H1 (cell line): ENCODE data around the gene PPP2R2B. TPM values are rescaled to one million over a fixed set of nuclear protein-coding genes. Genes with fewer than 3 reads are reported as not detected.

Source experiments
- CBX5 ChIP-seq: fragments of 300-800, 300-1000 bp; sonication (generic); IDR thresholded peaks from 2 replicates; pipeline ENCODE4 v1.7.1; 2016; ENCODE audit warnings: antibody characterized with exemption, low read length, low read depth
- CBX8 ChIP-seq: fragments of 300-800, 300-1000 bp; sonication (generic); IDR thresholded peaks from 2 replicates; pipeline ENCODE4 v1.7.1; 2016; ENCODE audit warnings: low read depth, low read length, borderline replicate concordance
- CEBPB ChIP-seq: IDR thresholded peaks from 2 replicates; pipeline ENCODE4 v1.6.1; 2012; ENCODE audit warnings: low read depth, low read length
- EP300 ChIP-seq, 2 experiments: IDR thresholded peaks; 1 replicate in 1 of 2; 2 replicates in 1 of 2; pipeline ENCODE4 v1.6.1; 2011 to 2012; ENCODE audit warnings: low read depth in 2 of 2, low read length in 2 of 2, mild to moderate bottlenecking in 2 of 2, borderline replicate concordance in 1 of 2, inconsistent platforms in 1 of 2, moderate library complexity in 1 of 2
- PHF8 ChIP-seq: fragments of 200-600 bp; sonication (generic); conservative IDR thresholded peaks from 2 replicates; pipeline ENCODE4 v1.7.1; 2012; ENCODE audit warnings: low read depth, mild to moderate bottlenecking, inconsistent platforms, low read length, moderate library complexity
- POU5F1 ChIP-seq: IDR thresholded peaks from 2 replicates; pipeline ENCODE4 v1.6.1; 2011; ENCODE audit warnings: low read depth, mild to moderate bottlenecking, low read length, moderate library complexity
- RBBP5 ChIP-seq: IDR thresholded peaks from 2 replicates; pipeline ENCODE4 v1.7.1; 2012; ENCODE audit warnings: low read depth, mild to moderate bottlenecking, inconsistent platforms, low read length, moderate library complexity, borderline replicate concordance
- RFX5 ChIP-seq: IDR thresholded peaks from 2 replicates; pipeline ENCODE4 v1.6.1; 2011; ENCODE audit warnings: low read depth, low read length, improper control_type of control experiment, borderline replicate concordance
- SUZ12 ChIP-seq: fragments of 200-600 bp; sonication (generic); IDR thresholded peaks from 2 replicates; pipeline ENCODE4 v1.6.1; 2012; ENCODE audit warnings: mild to moderate bottlenecking, inconsistent platforms, low read length, moderate library complexity, mixed read lengths
- TEAD4 ChIP-seq: IDR thresholded peaks from 2 replicates; pipeline ENCODE4 v1.6.1; 2012; ENCODE audit warnings: low read depth, low read length, inconsistent platforms, mixed read lengths
- polyA plus RNA-seq, 7 experiments: library from polyadenylated mRNA; depleted of rRNA in 3 of 7; stranded (reverse) in 5 of 7; unstranded in 2 of 7; fragments of >200 nt in 5 of 7; fragments of 200-250 nt in 2 of 7; gene quantifications; 1 replicate in 5 of 7; 2 replicates in 1 of 7; 4 replicates in 1 of 7; pipeline versions ENCODE4 v1.2.1 to v1.2.3, GENCODE V29; 2011 to 2013; ENCODE audit warnings: missing spikeins in 2 of 7, mixed read lengths in 2 of 7
- total RNA-seq: library from RNA; stranded (reverse); fragmentation: NEBNext Ultra II Directional; extraction: Animal tissue kit (Norgen Biotek cat#: 25700); gene quantifications from 2 replicates; pipeline ENCODE4 v1.2.1, GENCODE V29; 2021
- TF ChIP-seq, protein P1 (sequence below): IDR thresholded peaks from 2 replicates; pipeline ENCODE4 v1.6.1; 2011; ENCODE audit warnings: low read length, improper control_type of control experiment

PPP2R2B gene
- total and polyA plus RNA-seq, 2 of the 8 experiments (the other 6 are each of a cell fraction or from before 2014, with no cell fraction given) = 21.1 to 37.1 TPM

- TF ChIP-seq PHF8 (no peak), CBX5 (no peak), CBX8 (no peak), CEBPB (no peak), EP300 (IDR thresholded peaks at IDR 0.05; ENCODE audit: borderline replicate concordance in 1 of 2, low read depth in 2 of 2, low read length in 2 of 2) (no peak), RBBP5 (no peak), TEAD4 (no peak), RFX5 (no peak), POU5F1 (no peak), SUZ12 (no peak)
- TF ChIP-seq, protein P1, sequence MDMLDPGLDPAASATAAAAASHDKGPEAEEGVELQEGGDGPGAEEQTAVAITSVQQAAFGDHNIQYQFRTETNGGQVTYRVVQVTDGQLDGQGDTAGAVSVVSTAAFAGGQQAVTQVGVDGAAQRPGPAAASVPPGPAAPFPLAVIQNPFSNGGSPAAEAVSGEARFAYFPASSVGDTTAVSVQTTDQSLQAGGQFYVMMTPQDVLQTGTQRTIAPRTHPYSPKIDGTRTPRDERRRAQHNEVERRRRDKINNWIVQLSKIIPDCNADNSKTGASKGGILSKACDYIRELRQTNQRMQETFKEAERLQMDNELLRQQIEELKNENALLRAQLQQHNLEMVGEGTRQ = no peak
Measured at GRCh38 chr5:146761811-146762210, 116.7 kb downstream of the PPP2R2B start (continued).
